ENCODE measurements around the gene CCDC197. TPM values are rescaled to one million over a fixed set of nuclear protein-coding genes. Genes with fewer than 3 reads are reported as not detected.

CCDC197 gene
- total and polyA plus RNA-seq, 9 donors = not detected

- no peaks in the 10 kb centered on the region for H3K4me1 ChIP-seq (ENCODE audit: insufficient read depth)
- WGBS, 3 donors = 79 to 82% (median 80%) methylated on average over 4 of the region's 4 CpGs
- no peaks in the 10 kb centered on the region for H3K36me3 ChIP-seq
- no peaks in the 10 kb centered on the region for H3K9me3 ChIP-seq
- intact Hi-C loops (cut with DNase I) = no loop called here
- no peak overlapping the region for H3K27ac ChIP-seq
- H3K4me3 ChIP-seq = no peak overlapping the region
- no peak for TF ChIP-seq EP300 (IDR thresholded peaks at IDR 0.05)
- TF ChIP-seq POLR2A (IDR thresholded peaks at IDR 0.05) = no peak
- TF ChIP-seq CTCF (IDR thresholded peaks at IDR 0.05) = no peak
- H3K27me3 ChIP-seq = no peaks in the 10 kb centered on the region
- no peak for DNase-seq
These were observed 23.2 kb downstream of the CCDC197 start for GRCh38 chr14:94020267-94020666.

- Histone ChIP-seq H3K27me3 (no peaks in the 10 kb centered on the region), H3K4me1 (ENCODE audit: insufficient read depth) (no peaks in the 10 kb centered on the region), H3K36me3 (no peaks in the 10 kb centered on the region), H3K4me3 (no peak overlapping the region), H3K27ac (no peak overlapping the region), H3K9me3 (no peaks in the 10 kb centered on the region)
- no peak for DNase-seq
- no peak for TF ChIP-seq CTCF (IDR thresholded peaks at IDR 0.05)
- TF ChIP-seq EP300 (IDR thresholded peaks at IDR 0.05) = no peak
- TF ChIP-seq POLR2A (IDR thresholded peaks at IDR 0.05) = no peak
- 75 to 87% (median 79%) methylated on average over 2 of the region's 2 CpGs for WGBS, 3 donors
- intact Hi-C loops (cut with DNase I) = no loop called here
These were observed 23.9 kb downstream of the CCDC197 start for GRCh38 chr14:94021001-94021400.

- Histone ChIP-seq H3K9me3 (no peaks in the 10 kb centered on the region), H3K4me3 (no peak overlapping the region), H3K4me1 (ENCODE audit: insufficient read depth) (no peaks in the 10 kb centered on the region), H3K27ac (no peak overlapping the region), H3K27me3 (no peaks in the 10 kb centered on the region), H3K36me3 (no peaks in the 10 kb centered on the region)
- DNase-seq = no peak
- WGBS, 3 donors = 57 to 72% (median 63%) methylated on average over 10 of the region's 10 CpGs
- TF ChIP-seq EP300 (IDR thresholded peaks at IDR 0.05) (no peak), CTCF (IDR thresholded peaks at IDR 0.05) (no peak), POLR2A (IDR thresholded peaks at IDR 0.05) (no peak)
- intact Hi-C loops (cut with DNase I) = no loop called here
These were observed 24.5 kb downstream of the CCDC197 start for GRCh38 chr14:94021416-94022157.

- WGBS, 3 donors = 68 to 82% (median 78%) methylated on average over 10 of the region's 10 CpGs
- DNase-seq = no peak
- TF ChIP-seq EP300 (IDR thresholded peaks at IDR 0.05) = no peak
These were observed 25.7 kb downstream of the CCDC197 start for GRCh38 chr14:94022532-94023411.

More at GRCh38 chr14:94022532-94023411, 25.7 kb downstream of the CCDC197 start:
- H3K27ac ChIP-seq = no peak overlapping the region
- H3K9me3 ChIP-seq = no peaks in the 10 kb centered on the region
- no peak overlapping the region for H3K4me3 ChIP-seq
- intact Hi-C loops (cut with DNase I) = no loop called here
- H3K4me1 ChIP-seq (ENCODE audit: insufficient read depth) = no peaks in the 10 kb centered on the region
- H3K36me3 ChIP-seq = no peaks in the 10 kb centered on the region
- no peaks in the 10 kb centered on the region for H3K27me3 ChIP-seq

Measured in ovary (tissue), 9 donors.